BJ (cell line): ENCODE data around the gene APOBEC2. TPM values are rescaled to one million over a fixed set of nuclear protein-coding genes. Genes with fewer than 3 reads are reported as not detected.

ENCODE experiments used
- CTCF ChIA-PET: fragments of 350-600 bp; formaldehyde crosslinking; extraction: SDS; loops from one replicate; lab custom pipeline; 2021; ENCODE audit warnings: antibody characterized with exemption, inconsistent platforms; lab: Yijun Ruan, JAX
- POLR2A ChIA-PET: fragments of 300-600 bp; sonication (Branson Sonifier 250); formaldehyde crosslinking; extraction: SDS; loops from one replicate; lab custom pipeline; 2021; ENCODE audit warnings: antibody characterized with exemption; lab: Charles Lee
- DNase-seq: peaks from one replicate; pipeline ENCODE4 v3.0.0-alpha.2; 2011; ENCODE audit warnings: low read depth
- H3K27me3 ChIP-seq: 2 replicates; pipeline ENCODE4 v1.6.0; 2011; ENCODE audit warnings: low read length; ENCODE audit not compliant: control insufficient read depth, insufficient read depth
- H3K36me3 ChIP-seq: 2 replicates; pipeline ENCODE4 v1.5.1; 2011; ENCODE audit warnings: low read length; ENCODE audit not compliant: control insufficient read depth, insufficient read depth
- H3K4me3 ChIP-seq: 2 replicates; pipeline ENCODE4 v1.5.1; 2011; ENCODE audit warnings: low read depth, mild to moderate bottlenecking, control low read depth, low read length
- CTCF ChIP-seq: IDR thresholded peaks from 2 replicates; pipeline ENCODE4 v1.5.1; 2011; ENCODE audit warnings: low read depth, mild to moderate bottlenecking, control low read depth, inconsistent platforms, low read length, moderate library complexity; ENCODE audit not compliant: insufficient read depth
- polyA plus RNA-seq: library from polyadenylated mRNA; depleted of rRNA; stranded (reverse); fragments of >200 nt; gene quantifications from 2 replicates; pipeline ENCODE4 v1.2.3, GENCODE V29; 2011

The APOBEC2 gene
- polyA plus RNA-seq, 1 experiment: not detected

GRCh38 chr6:41037107-41037900, 15.7 kb upstream of the APOBEC2 start:
- no peak for DNase-seq
- ChIA-PET CTCF (interaction anchor here (0.8 to 2.5 kb wide), 9 partner anchors 9 to 143 kb away, joined by 3 to 15 read pairs (median 5); no protein-coding TSS in a partner anchor), POLR2A (no interaction called here)
- Histone ChIP-seq H3K27me3 (peaks cover 3% of the 10 kb centered on the region; the same call in 1 of the 2 replicates), H3K36me3 (no peaks in the 10 kb centered on the region), H3K4me3 (no peak overlapping the region)
- TF ChIP-seq CTCF: no peak

- no peak for TF ChIP-seq CTCF
- DNase-seq: no peak
- POLR2A ChIA-PET: no interaction called here
- Histone ChIP-seq H3K4me3 (no peak overlapping the region), H3K27me3 (peaks cover 3% of the 10 kb centered on the region; the same call in 1 of the 2 replicates), H3K36me3 (no peaks in the 10 kb centered on the region)
- CTCF ChIA-PET: interaction anchor here (0.8 to 6.4 kb wide), 10 partner anchors 9 to 142 kb away, joined by 3 to 68 read pairs (median 8); partner anchors contain the start of gene APOBEC2
Measured at GRCh38 chr6:41038205-41038604, 14.8 kb upstream of the APOBEC2 start.

GRCh38 chr6:41039060-41039998, 13.7 kb upstream of the APOBEC2 start, which contains the start of gene UNC5CL:
Gene UNC5CL, minus strand, starts transcription at chr6:41039221. Its CDS starts 4,147 bp downstream, at chr6:41035074.
- POLR2A ChIA-PET: no interaction called here
- CTCF ChIA-PET: interaction anchor here (0.6 to 6.4 kb wide), 18 partner anchors 10 to 1678 kb away, joined by 3 to 68 read pairs (median 6); partner anchors contain the start of gene APOBEC2
- no peaks in the 10 kb centered on the region for H3K36me3 ChIP-seq
- DNase-seq: no peak
- H3K27me3 ChIP-seq: peaks cover 3% of the 10 kb centered on the region; the same call in 1 of the 2 replicates
- peak; percentile 74 for TF ChIP-seq CTCF
- H3K4me3 ChIP-seq: no peak within 1 kb of the TSS

- ChIA-PET POLR2A (no interaction called here), CTCF (interaction anchor here (0.6 to 6.4 kb wide), 17 partner anchors 9 to 1487 kb away, joined by 3 to 68 read pairs (median 6); partner anchors contain the start of gene APOBEC2)
- H3K4me3 ChIP-seq: no peak overlapping the region
- no peak for DNase-seq
- no peak for TF ChIP-seq CTCF
- peaks cover 3% of the 10 kb centered on the region; the same call in 1 of the 2 replicates for H3K27me3 ChIP-seq
- H3K36me3 ChIP-seq: no peaks in the 10 kb centered on the region
Measured at GRCh38 chr6:41040101-41040939, 12.7 kb upstream of the APOBEC2 start.
